GM10248 (cell line): ENCODE results near the gene CDHR2.
"Not testable (repeated sequence)": the region's sequence is repeated elsewhere in the genome, so short reads cannot be mapped to it uniquely, and the experiment has no call there.

Experiments
- CTCF ChIA-PET: fragments of 300-600 bp; sonication (Branson Sonifier 250); formaldehyde crosslinking; extraction: SDS; loops from one replicate; lab custom pipeline; 2021; ENCODE audit warnings: antibody characterized with exemption; lab: Yijun Ruan, JAX
- POLR2A ChIA-PET: fragments of 350-650 bp; sonication (Branson Sonifier 250); formaldehyde crosslinking; extraction: SDS; loops from one replicate; lab custom pipeline; 2020; ENCODE audit warnings: antibody characterized with exemption; lab: Yijun Ruan, JAX
- DNase-seq: peaks from one replicate; pipeline ENCODE4 v3.0.0; 2012; ENCODE audit errors: extremely low spot score
- CTCF ChIP-seq: IDR thresholded peaks from 2 replicates; pipeline ENCODE4 v1.5.1; 2012; ENCODE audit warnings: mild to moderate bottlenecking, low read depth; ENCODE audit errors: extremely low read depth, missing control alignments, control extremely low read depth

CDHR2 gene

GRCh38 chr5:176590035-176590717, 41.0 kb downstream of the CDHR2 start:
- DNase-seq: no peak
- CTCF ChIA-PET: no interaction called here
- no peak for TF ChIP-seq CTCF
- POLR2A ChIA-PET: no interaction called here

- DNase-seq, POLR2A ChIA-PET, CTCF ChIA-PET: not testable (repeated sequence)
Measured at GRCh38 chr5:176591667-176592066, 42.5 kb downstream of the CDHR2 start.

GRCh38 chr5:176592573-176592972, 43.4 kb downstream of the CDHR2 start:
- ChIA-PET CTCF (interaction anchor here (0.9 kb wide), 1 partner anchor 19 kb away, joined by 3 read pairs; no protein-coding TSS in a partner anchor), POLR2A (no interaction called here)
- no peak for DNase-seq
- no peak for TF ChIP-seq CTCF

- ChIA-PET CTCF (no interaction called here), POLR2A (no interaction called here)
- DNase-seq: no peak
- TF ChIP-seq CTCF: no peak
Measured at GRCh38 chr5:176593273-176593869, 44.2 kb downstream of the CDHR2 start.

GRCh38 chr5:176594554-176594953, 45.4 kb downstream of the CDHR2 start:
- ChIA-PET CTCF (interaction anchor here (1.2 to 1.5 kb wide), 3 partner anchors 13 to 25 kb away, joined by 3 to 6 read pairs (median 3); no protein-coding TSS in a partner anchor), POLR2A (no interaction called here)
- no peak for DNase-seq
- no peak for TF ChIP-seq CTCF

- DNase-seq: no peak
- ChIA-PET POLR2A (no interaction called here), CTCF (interaction anchor here (0.8 to 1.5 kb wide), 6 partner anchors 11 to 35 kb away, joined by 3 to 6 read pairs (median 4); partner anchors contain the start of genes EIF4E1B and SNCB)
- TF ChIP-seq CTCF: no peak
Measured at GRCh38 chr5:176595386-176595943, 46.3 kb downstream of the CDHR2 start.
